ENCODE measurements around the gene CBX4.

Gene CBX4

DNA sequence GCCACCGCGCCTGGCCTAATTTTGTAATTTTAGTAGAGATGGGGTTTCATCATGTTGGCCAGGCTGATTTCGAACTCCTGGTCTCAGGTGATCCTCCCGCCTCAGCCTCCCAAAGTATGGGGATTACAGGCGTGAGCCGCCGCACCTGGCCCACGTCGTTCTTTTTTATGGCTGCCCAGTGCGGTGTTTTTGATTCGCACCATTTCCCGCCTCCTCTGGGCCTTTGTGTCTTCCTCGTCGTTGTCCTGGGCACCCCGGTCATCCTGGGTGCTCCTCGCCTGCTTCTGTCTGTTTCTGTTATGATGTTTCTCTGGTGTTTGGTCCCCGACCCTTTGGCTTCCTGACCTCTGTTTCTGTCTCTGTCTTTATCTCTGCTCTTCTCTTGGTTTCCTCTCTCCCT is 15.0 kb downstream of the CBX4 start:
- TF ChIP-seq, protein P1, sequence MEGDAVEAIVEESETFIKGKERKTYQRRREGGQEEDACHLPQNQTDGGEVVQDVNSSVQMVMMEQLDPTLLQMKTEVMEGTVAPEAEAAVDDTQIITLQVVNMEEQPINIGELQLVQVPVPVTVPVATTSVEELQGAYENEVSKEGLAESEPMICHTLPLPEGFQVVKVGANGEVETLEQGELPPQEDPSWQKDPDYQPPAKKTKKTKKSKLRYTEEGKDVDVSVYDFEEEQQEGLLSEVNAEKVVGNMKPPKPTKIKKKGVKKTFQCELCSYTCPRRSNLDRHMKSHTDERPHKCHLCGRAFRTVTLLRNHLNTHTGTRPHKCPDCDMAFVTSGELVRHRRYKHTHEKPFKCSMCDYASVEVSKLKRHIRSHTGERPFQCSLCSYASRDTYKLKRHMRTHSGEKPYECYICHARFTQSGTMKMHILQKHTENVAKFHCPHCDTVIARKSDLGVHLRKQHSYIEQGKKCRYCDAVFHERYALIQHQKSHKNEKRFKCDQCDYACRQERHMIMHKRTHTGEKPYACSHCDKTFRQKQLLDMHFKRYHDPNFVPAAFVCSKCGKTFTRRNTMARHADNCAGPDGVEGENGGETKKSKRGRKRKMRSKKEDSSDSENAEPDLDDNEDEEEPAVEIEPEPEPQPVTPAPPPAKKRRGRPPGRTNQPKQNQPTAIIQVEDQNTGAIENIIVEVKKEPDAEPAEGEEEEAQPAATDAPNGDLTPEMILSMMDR (conservative IDR thresholded peaks at IDR 0.05; ENCODE audit: control insufficient read depth, insufficient read depth, low read depth, low read length): no peak
- no peak overlapping the region for H3K4me3 ChIP-seq (ENCODE audit: control insufficient read depth, low read depth, low read length)
- DNase-seq (ENCODE audit: low read depth): no peak

GRCh38 chr17:79822583-79823124 is 16.6 kb downstream of the CBX4 start:
- TF ChIP-seq, protein P1 (conservative IDR thresholded peaks at IDR 0.05; ENCODE audit: control insufficient read depth, insufficient read depth, low read depth, low read length): no peak
- no peak for DNase-seq (ENCODE audit: low read depth)
- H3K4me3 ChIP-seq (ENCODE audit: control insufficient read depth, low read depth, low read length): no peak overlapping the region

DNA sequence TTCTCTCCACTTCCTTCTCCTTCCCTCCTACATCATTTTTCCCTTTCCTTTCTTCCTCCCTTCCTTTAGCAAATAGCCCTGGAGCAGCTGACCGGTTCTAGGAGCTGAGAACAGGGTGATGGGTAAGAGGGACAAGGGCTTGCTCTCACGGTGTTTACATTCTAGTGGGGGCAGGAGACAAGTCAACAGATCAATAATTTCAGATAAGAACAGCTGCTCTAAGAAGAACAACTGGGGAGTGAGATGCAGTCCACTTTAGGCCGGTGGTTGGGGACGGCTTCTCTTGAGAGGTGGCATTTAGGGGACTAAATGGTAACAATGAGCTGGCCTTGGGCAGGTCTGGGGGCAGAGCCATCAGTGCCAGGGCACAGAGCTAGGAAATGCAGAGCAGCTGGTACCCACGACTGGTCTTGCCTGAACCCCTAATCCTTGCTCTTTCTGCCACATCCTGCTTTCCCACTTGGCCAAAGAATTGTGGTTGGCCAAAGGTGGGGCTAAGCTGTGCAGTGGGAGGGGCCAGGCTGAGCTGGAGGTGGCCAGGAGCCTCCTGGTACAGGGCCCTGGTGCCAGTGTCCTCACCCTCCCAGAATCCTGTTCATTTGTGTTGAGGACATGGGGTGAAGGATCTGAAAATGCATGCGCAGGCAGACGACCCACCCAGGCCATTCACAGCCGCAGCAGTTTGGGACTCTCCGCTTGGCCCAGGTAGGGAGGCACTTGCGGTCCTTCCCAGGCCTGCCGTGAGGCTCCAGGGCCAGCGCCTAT is 17.7 kb downstream of the CBX4 start:
- TF ChIP-seq, protein P1 (conservative IDR thresholded peaks at IDR 0.05; ENCODE audit: control insufficient read depth, insufficient read depth, low read depth, low read length): no peak
- no peak overlapping the region for H3K4me3 ChIP-seq (ENCODE audit: control insufficient read depth, low read depth, low read length)
- DNase-seq (ENCODE audit: low read depth): no peak

DNA sequence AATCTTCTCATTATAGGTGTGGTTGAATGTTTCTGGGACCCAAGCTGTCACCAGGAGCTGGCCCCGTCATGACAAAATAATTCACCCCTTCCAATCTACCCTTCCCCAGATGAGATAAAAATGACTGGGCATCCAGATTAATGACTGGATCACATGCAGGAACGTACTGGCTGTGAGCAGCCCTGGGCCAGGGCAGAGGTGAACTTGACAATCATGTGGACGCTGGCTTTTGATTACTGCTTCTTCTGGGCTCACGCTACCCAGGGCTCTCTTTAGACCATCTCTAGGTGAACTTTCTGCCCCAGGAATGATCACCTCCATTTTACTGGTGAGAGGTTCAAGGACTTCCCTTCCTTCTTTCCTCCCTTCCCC is 18.3 kb downstream of the CBX4 start:
- no peak for DNase-seq (ENCODE audit: low read depth)
- TF ChIP-seq, protein P1 (conservative IDR thresholded peaks at IDR 0.05; ENCODE audit: control insufficient read depth, insufficient read depth, low read depth, low read length): no peak
- no peak overlapping the region for H3K4me3 ChIP-seq (ENCODE audit: control insufficient read depth, low read depth, low read length)

GRCh38 chr17:79819534-79820276 is 19.5 kb downstream of the CBX4 start:
- no peak for DNase-seq (ENCODE audit: low read depth)
- no peak overlapping the region for H3K4me3 ChIP-seq (ENCODE audit: control insufficient read depth, low read depth, low read length)
- TF ChIP-seq, protein P1 (conservative IDR thresholded peaks at IDR 0.05; ENCODE audit: control insufficient read depth, insufficient read depth, low read depth, low read length): no peak

- TF ChIP-seq, protein P1 (conservative IDR thresholded peaks at IDR 0.05; ENCODE audit: control insufficient read depth, insufficient read depth, low read depth, low read length): no peak
- H3K4me3 ChIP-seq (ENCODE audit: control insufficient read depth, low read depth, low read length): no peak overlapping the region
- no peak for DNase-seq (ENCODE audit: low read depth)
Observed at GRCh38 chr17:79819085-79819484, 20.2 kb downstream of the CBX4 start.

Measured in fibroblast of mammary gland (primary cell).